Measurements from ENCODE around the gene CCL17.

The CCL17 gene

GRCh38 chr16:57401943-57402640, 2.5 kb upstream of the CCL17 start:
- TF ChIP-seq, protein P1, sequence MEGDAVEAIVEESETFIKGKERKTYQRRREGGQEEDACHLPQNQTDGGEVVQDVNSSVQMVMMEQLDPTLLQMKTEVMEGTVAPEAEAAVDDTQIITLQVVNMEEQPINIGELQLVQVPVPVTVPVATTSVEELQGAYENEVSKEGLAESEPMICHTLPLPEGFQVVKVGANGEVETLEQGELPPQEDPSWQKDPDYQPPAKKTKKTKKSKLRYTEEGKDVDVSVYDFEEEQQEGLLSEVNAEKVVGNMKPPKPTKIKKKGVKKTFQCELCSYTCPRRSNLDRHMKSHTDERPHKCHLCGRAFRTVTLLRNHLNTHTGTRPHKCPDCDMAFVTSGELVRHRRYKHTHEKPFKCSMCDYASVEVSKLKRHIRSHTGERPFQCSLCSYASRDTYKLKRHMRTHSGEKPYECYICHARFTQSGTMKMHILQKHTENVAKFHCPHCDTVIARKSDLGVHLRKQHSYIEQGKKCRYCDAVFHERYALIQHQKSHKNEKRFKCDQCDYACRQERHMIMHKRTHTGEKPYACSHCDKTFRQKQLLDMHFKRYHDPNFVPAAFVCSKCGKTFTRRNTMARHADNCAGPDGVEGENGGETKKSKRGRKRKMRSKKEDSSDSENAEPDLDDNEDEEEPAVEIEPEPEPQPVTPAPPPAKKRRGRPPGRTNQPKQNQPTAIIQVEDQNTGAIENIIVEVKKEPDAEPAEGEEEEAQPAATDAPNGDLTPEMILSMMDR (IDR thresholded peaks at IDR 0.05), result no peak
- DNase-seq, result peak; percentile 35
- H3K9me3 Mint-ChIP-seq, result no peaks in the 10 kb centered on the region
- no peaks in the 10 kb centered on the region for H3K36me3 Mint-ChIP-seq (ENCODE audit: low read depth)
- H3K27me3 Mint-ChIP-seq (ENCODE audit: low read depth, poor library complexity), result peaks cover 21% of the 10 kb centered on the region
- no peaks in the 10 kb centered on the region for H3K4me1 Mint-ChIP-seq
- no peak overlapping the region for H3K4me3 Mint-ChIP-seq
- H3K27ac Mint-ChIP-seq, result no peak overlapping the region

DNA sequence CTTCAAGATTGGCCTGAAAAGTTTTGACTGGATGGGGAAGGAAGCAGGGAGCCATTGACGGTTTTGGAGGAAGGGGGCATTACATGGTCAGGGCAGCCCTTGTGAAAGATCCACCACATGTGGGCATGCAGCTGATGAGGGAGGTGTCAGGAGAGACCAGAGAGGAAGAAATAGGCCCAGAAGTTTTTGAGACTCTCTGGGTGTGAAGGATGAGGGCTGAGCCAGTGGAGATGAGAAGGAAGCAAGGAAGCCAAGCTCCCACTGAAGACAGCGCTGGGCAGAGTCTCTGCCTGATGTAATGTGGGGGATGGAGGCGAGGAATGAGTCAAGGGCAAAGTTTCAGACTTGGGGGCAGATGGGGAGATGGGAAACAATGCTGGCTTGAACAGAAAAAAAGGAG, 530 bp downstream of the CCL17 start:
- Mint-ChIP-seq H3K36me3 (ENCODE audit: low read depth) (no peaks in the 10 kb centered on the region), H3K4me3 (no peak overlapping the region), H3K4me1 (peaks cover 11% of the 10 kb centered on the region), H3K27me3 (ENCODE audit: low read depth, poor library complexity) (peaks cover 24% of the 10 kb centered on the region), H3K27ac (peak overlapping the region; percentile 17), H3K9me3 (no peaks in the 10 kb centered on the region)
- TF ChIP-seq, protein P1 (IDR thresholded peaks at IDR 0.05), result no peak
- no peak for DNase-seq

- no peaks in the 10 kb centered on the region for H3K36me3 Mint-ChIP-seq (ENCODE audit: low read depth)
- DNase-seq, result no peak
- no peak overlapping the region for H3K4me3 Mint-ChIP-seq
- peaks cover 23% of the 10 kb centered on the region for H3K4me1 Mint-ChIP-seq
- no peaks in the 10 kb centered on the region for H3K9me3 Mint-ChIP-seq
- peaks cover 35% of the 10 kb centered on the region for H3K27me3 Mint-ChIP-seq (ENCODE audit: low read depth, poor library complexity)
- TF ChIP-seq, protein P1 (IDR thresholded peaks at IDR 0.05), result no peak
- H3K27ac Mint-ChIP-seq, result no peak overlapping the region
Measured at GRCh38 chr16:57406881-57407280, 2.3 kb downstream of the CCL17 start.

GRCh38 chr16:57407521-57408353, 3.2 kb downstream of the CCL17 start:
- Mint-ChIP-seq H3K27ac (no peak overlapping the region), H3K27me3 (ENCODE audit: low read depth, poor library complexity) (peaks cover 35% of the 10 kb centered on the region), H3K9me3 (no peaks in the 10 kb centered on the region), H3K4me3 (no peak overlapping the region), H3K4me1 (peaks cover 23% of the 10 kb centered on the region), H3K36me3 (ENCODE audit: low read depth) (no peaks in the 10 kb centered on the region)
- DNase-seq, result no peak
- TF ChIP-seq, protein P1 (IDR thresholded peaks at IDR 0.05), result no peak

GRCh38 chr16:57409065-57409464, 4.5 kb downstream of the CCL17 start:
- H3K4me1 Mint-ChIP-seq, result peaks cover 23% of the 10 kb centered on the region

More at GRCh38 chr16:57409065-57409464, 4.5 kb downstream of the CCL17 start:
- peaks cover 36% of the 10 kb centered on the region for H3K27me3 Mint-ChIP-seq (ENCODE audit: low read depth, poor library complexity)
- no peaks in the 10 kb centered on the region for H3K9me3 Mint-ChIP-seq
- TF ChIP-seq, protein P1 (IDR thresholded peaks at IDR 0.05), result no peak
- H3K4me3 Mint-ChIP-seq, result no peak overlapping the region
- no peaks in the 10 kb centered on the region for H3K36me3 Mint-ChIP-seq (ENCODE audit: low read depth)
- no peak overlapping the region for H3K27ac Mint-ChIP-seq
- no peak for DNase-seq
